ENCODE results near the gene EPHB2.

The EPHB2 gene

GRCh38 chr1:22712502-22713271 lies 2.0 kb downstream of the EPHB2 start:
- DNase-seq, result no peak
- Histone ChIP-seq H3K27me3 (ENCODE audit: insufficient read depth, low read depth, severe bottlenecking) (peaks cover 6% of the 10 kb centered on the region), H3K4me3 (ENCODE audit: low read depth, low read length) (no peak overlapping the region)

GRCh38 chr1:22714455-22714854 lies 3.8 kb downstream of the EPHB2 start:
- Histone ChIP-seq H3K36me3 (no peaks in the 10 kb centered on the region), H3K9me3 (ENCODE audit: severe bottlenecking) (no peaks in the 10 kb centered on the region), H3K27me3 (ENCODE audit: insufficient read depth, low read depth, severe bottlenecking) (peaks cover 6% of the 10 kb centered on the region), H3K27ac (no peak overlapping the region), H3K4me3 (ENCODE audit: low read depth, low read length) (no peak overlapping the region)
- TF ChIP-seq CTCF (IDR thresholded peaks at IDR 0.05; ENCODE audit: low read depth, low read length), result no peak
- no peak for DNase-seq

More at GRCh38 chr1:22712502-22713271, 2.0 kb downstream of the EPHB2 start:
- no peaks in the 10 kb centered on the region for H3K9me3 ChIP-seq (ENCODE audit: severe bottlenecking)
- 0 out of 2 replicates have a peak, but pooled peaks have one; percentile 10 for TF ChIP-seq CTCF (IDR thresholded peaks at IDR 0.05; ENCODE audit: low read depth, low read length)
- no peak overlapping the region for H3K27ac ChIP-seq
- H3K36me3 ChIP-seq, result no peaks in the 10 kb centered on the region

- H3K27me3 ChIP-seq (ENCODE audit: insufficient read depth, low read depth, severe bottlenecking), result no peaks in the 10 kb centered on the region
- TF ChIP-seq CTCF (IDR thresholded peaks at IDR 0.05; ENCODE audit: low read depth, low read length), result no peak
- H3K9me3 ChIP-seq (ENCODE audit: severe bottlenecking), result no peaks in the 10 kb centered on the region
- no peaks in the 10 kb centered on the region for H3K36me3 ChIP-seq
- H3K4me3 ChIP-seq (ENCODE audit: low read depth, low read length), result no peak overlapping the region
- H3K27ac ChIP-seq, result no peak overlapping the region
- DNase-seq, result no peak
These were observed 6.6 kb downstream of the EPHB2 start for GRCh38 chr1:22717037-22717760.

- Histone ChIP-seq H3K9me3 (ENCODE audit: severe bottlenecking) (no peaks in the 10 kb centered on the region), H3K4me3 (ENCODE audit: low read depth, low read length) (no peak overlapping the region), H3K27me3 (ENCODE audit: insufficient read depth, low read depth, severe bottlenecking) (no peaks in the 10 kb centered on the region), H3K27ac (no peak overlapping the region), H3K36me3 (no peaks in the 10 kb centered on the region)
- TF ChIP-seq CTCF (IDR thresholded peaks at IDR 0.05; ENCODE audit: low read depth, low read length), result no peak
- no peak for DNase-seq
These were observed 10.7 kb downstream of the EPHB2 start for GRCh38 chr1:22721122-22721873.

DNA sequence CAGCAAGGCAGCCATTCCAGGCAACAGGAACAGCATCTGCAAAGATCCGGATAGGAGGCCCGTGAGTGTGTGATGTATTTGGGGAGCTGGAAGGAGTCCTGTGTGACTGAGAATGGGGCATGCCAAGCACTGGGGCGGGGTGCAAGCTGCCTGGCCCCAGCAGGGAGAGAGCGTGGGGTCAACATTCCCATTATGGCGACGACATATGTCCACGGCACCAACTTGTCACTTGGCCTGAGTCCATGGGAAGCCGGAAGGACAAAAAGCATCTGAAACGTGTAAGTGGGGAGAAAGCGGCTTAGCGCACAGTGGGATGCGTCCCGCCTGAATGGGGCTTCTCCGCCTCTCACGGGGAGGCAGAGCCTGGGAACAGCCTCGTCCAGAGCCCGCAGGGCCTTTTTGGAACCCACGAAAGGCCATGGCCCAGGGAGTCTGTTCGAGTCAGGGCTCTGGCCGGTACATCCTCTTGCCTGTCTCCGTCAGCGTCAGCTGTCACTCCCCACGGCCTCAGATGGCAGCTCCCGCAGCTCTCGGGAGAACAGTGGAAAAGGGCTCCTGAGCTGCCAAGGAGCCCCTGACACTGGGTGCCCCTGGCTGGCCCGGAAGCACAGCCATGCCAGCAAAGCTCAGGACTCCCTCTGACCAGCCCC lies 12.4 kb downstream of the EPHB2 start:
- no peak for DNase-seq
- Histone ChIP-seq H3K27me3 (ENCODE audit: insufficient read depth, low read depth, severe bottlenecking) (no peaks in the 10 kb centered on the region), H3K9me3 (ENCODE audit: severe bottlenecking) (no peaks in the 10 kb centered on the region), H3K36me3 (no peaks in the 10 kb centered on the region), H3K27ac (no peak overlapping the region), H3K4me3 (ENCODE audit: low read depth, low read length) (no peak overlapping the region)
- no peak for TF ChIP-seq CTCF (IDR thresholded peaks at IDR 0.05; ENCODE audit: low read depth, low read length)
